ENCODE measurements around the gene TMEM115. TPM values are rescaled to one million over a fixed set of nuclear protein-coding genes. Genes with fewer than 3 reads are reported as not detected.
A peak's percentile ranks its signal among the peaks of the same experiment; 100 is the strongest.

Gene TMEM115
- total RNA-seq, 4 donors from 2014 or later, result 70.0 to 111 (median 85.1) TPM

- peak; percentile 33 to 41 for DNase-seq
- Histone ChIP-seq H3K4me3 (replicated peaks in 1 of 3) (peak within 1 kb of the TSS in 1 of 3 donors; percentile 40), H3K27ac (peak within 1 kb of the TSS; percentile 5 to 76 (median 75)), H3K4me1 (peaks cover 22 to 34% of the 10 kb centered on the region in 2 donors), H3K27me3 (no peaks in the 10 kb centered on the region), H3K36me3 (no peaks in the 10 kb centered on the region), H3K9me3 (no peaks in the 10 kb centered on the region)
- intact Hi-C loops (cut with DNase I), result no loop called here
- peak in 1 of 2 donors; percentile 27 for TF ChIP-seq POLR2A (IDR thresholded peaks at IDR 0.05)
- TF ChIP-seq CTCF (IDR thresholded peaks at IDR 0.05), result no peak
- 29 to 30% methylated on average over 15 to 41 of the region's 85 CpGs for WGBS, 2 donors
Observed at GRCh38 chr3:50340448-50341329, 18.6 kb downstream of the TMEM115 start, which contains the start of gene RASSF1. RASSF1 (minus strand) TSS chr3:50340836; CDS start chr3:50340805, 31 bp downstream.

GRCh38 chr3:50340147-50340447 is 19.2 kb downstream of the TMEM115 start:
- no peaks in the 10 kb centered on the region for H3K9me3 ChIP-seq
- H3K4me3 ChIP-seq (replicated peaks in 1 of 3), result peak overlapping the region in 1 of 3 donors; percentile 40
- peak overlapping the region; percentile 5 to 76 (median 75) for H3K27ac ChIP-seq
- DNase-seq, result no peak
- no peak for TF ChIP-seq POLR2A (IDR thresholded peaks at IDR 0.05)
- TF ChIP-seq CTCF (IDR thresholded peaks at IDR 0.05), result no peak
- intact Hi-C loops (cut with DNase I), result no loop called here
- H3K36me3 ChIP-seq, result no peaks in the 10 kb centered on the region
- WGBS, 2 donors, result 68 to 78% methylated on average over 9 of the region's 9 CpGs
- no peaks in the 10 kb centered on the region for H3K27me3 ChIP-seq
- peaks cover 22 to 34% of the 10 kb centered on the region in 2 donors for H3K4me1 ChIP-seq

GRCh38 chr3:50339485-50340146 is 19.7 kb downstream of the TMEM115 start:
- DNase-seq, result no peak
- peaks cover 26 to 38% of the 10 kb centered on the region in 2 donors for H3K4me1 ChIP-seq
- 77 to 91% methylated on average over 11 to 14 of the region's 14 CpGs for WGBS, 2 donors
- H3K36me3 ChIP-seq, result no peaks in the 10 kb centered on the region
- no peaks in the 10 kb centered on the region for H3K27me3 ChIP-seq
- H3K4me3 ChIP-seq (replicated peaks in 1 of 3), result no peak overlapping the region
- TF ChIP-seq POLR2A (IDR thresholded peaks at IDR 0.05), result no peak
- TF ChIP-seq CTCF (IDR thresholded peaks at IDR 0.05), result no peak
- no peaks in the 10 kb centered on the region for H3K9me3 ChIP-seq
- peak overlapping the region; percentile 5 to 76 (median 75) for H3K27ac ChIP-seq
- intact Hi-C loops (cut with DNase I), result no loop called here

- Histone ChIP-seq H3K4me1 (peaks cover 33 to 45% of the 10 kb centered on the region in 2 donors), H3K9me3 (no peaks in the 10 kb centered on the region), H3K27me3 (no peaks in the 10 kb centered on the region), H3K4me3 (replicated peaks in 1 of 3) (no peak overlapping the region), H3K36me3 (no peaks in the 10 kb centered on the region), H3K27ac (peak overlapping the region in 2 of 3 donors; percentile 91 to 96)
- 76 to 89% methylated on average over 5 of the region's 5 CpGs for WGBS, 2 donors
- intact Hi-C loops (cut with DNase I), result no loop called here
- TF ChIP-seq CTCF (IDR thresholded peaks at IDR 0.05) (no peak), POLR2A (IDR thresholded peaks at IDR 0.05) (no peak)
- no peak for DNase-seq
Observed at GRCh38 chr3:50338965-50339364, 20.4 kb downstream of the TMEM115 start.

Data from thyroid gland (tissue), 4 donors.